ENCODE data around the gene PRAF2. TPM values are rescaled to one million over a fixed set of nuclear protein-coding genes. Genes with fewer than 3 reads are reported as not detected.

Gene PRAF2
- total RNA-seq, 3 donors from 2014 or later: 10.5 to 12.7 (median 11.4) TPM

DNA sequence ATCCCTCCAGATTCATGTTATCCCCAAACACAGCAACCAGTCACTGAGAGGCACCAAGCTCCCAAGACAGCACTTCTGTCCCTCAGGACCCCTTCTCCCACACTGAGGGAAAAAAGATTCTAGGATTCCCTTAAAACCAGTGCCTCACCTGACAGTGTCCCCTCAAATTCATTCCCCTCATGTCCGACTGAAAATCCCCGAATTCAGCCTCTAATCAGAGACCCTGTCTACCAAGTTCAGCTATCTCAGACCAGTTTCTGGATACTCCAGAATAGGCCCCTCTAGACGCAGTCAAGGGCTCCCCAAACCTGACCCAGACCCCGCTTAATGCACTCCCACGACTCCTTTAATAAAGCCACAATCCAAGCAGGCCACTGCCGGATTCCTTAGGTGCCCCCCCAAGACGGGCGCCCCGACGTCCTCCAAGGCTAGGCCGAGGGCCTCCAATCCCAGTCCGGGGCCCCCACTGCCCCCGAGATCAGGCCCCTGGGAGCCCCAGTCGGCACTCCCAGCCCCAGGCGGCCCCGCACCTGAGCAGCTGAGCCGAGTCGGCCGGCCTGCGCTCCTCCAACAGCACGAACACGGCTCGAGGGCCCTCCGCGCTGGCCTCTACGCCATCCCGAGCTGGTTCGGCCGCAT lies 31.1 kb downstream of the PRAF2 start:
- peak overlapping the region; percentile 91 for H3K4me3 Mint-ChIP-seq
- DNase-seq (no peak), ATAC-seq (peak; percentile 4 to 11)
- no peaks in the 10 kb centered on the region for H3K9me3 Mint-ChIP-seq
- no peaks in the 10 kb centered on the region for H3K27me3 Mint-ChIP-seq (ENCODE audit: low read depth)
- H3K36me3 Mint-ChIP-seq (ENCODE audit: insufficient read depth): peaks cover 3% of the 10 kb centered on the region
- H3K4me1 Mint-ChIP-seq (ENCODE audit: low read depth): peaks cover 36% of the 10 kb centered on the region

- peaks cover 36% of the 10 kb centered on the region for H3K4me1 Mint-ChIP-seq (ENCODE audit: low read depth)
- H3K27me3 Mint-ChIP-seq (ENCODE audit: low read depth): no peaks in the 10 kb centered on the region
- no peaks in the 10 kb centered on the region for H3K9me3 Mint-ChIP-seq
- DNase-seq (no peak), ATAC-seq (no peak)
- peak overlapping the region; percentile 91 for H3K4me3 Mint-ChIP-seq
- H3K36me3 Mint-ChIP-seq (ENCODE audit: insufficient read depth): peaks cover 5% of the 10 kb centered on the region
These were observed 31.8 kb downstream of the PRAF2 start for GRCh38 chrX:49041744-49042580.

- Mint-ChIP-seq H3K36me3 (ENCODE audit: insufficient read depth) (peaks cover 5% of the 10 kb centered on the region), H3K27me3 (ENCODE audit: low read depth) (no peaks in the 10 kb centered on the region), H3K4me1 (ENCODE audit: low read depth) (peaks cover 36% of the 10 kb centered on the region), H3K9me3 (no peaks in the 10 kb centered on the region), H3K4me3 (peak overlapping the region; percentile 38)
- ATAC-seq (no peak), DNase-seq (no peak)
These were observed 33.3 kb downstream of the PRAF2 start for GRCh38 chrX:49040376-49040955.

GRCh38 chrX:49039598-49040375 lies 34.0 kb downstream of the PRAF2 start:
- peaks cover 36% of the 10 kb centered on the region for H3K4me1 Mint-ChIP-seq (ENCODE audit: low read depth)
- ATAC-seq: no peak
- H3K27me3 Mint-ChIP-seq (ENCODE audit: low read depth): no peaks in the 10 kb centered on the region
- H3K9me3 Mint-ChIP-seq: no peaks in the 10 kb centered on the region
- DNase-seq: peak; percentile 42
- peaks cover 5% of the 10 kb centered on the region for H3K36me3 Mint-ChIP-seq (ENCODE audit: insufficient read depth)
- H3K4me3 Mint-ChIP-seq: peak overlapping the region; percentile 38

- peaks cover 5% of the 10 kb centered on the region for H3K36me3 Mint-ChIP-seq (ENCODE audit: insufficient read depth)
- H3K27me3 Mint-ChIP-seq (ENCODE audit: low read depth): no peaks in the 10 kb centered on the region
These were observed 35.8 kb downstream of the PRAF2 start for GRCh38 chrX:49037883-49038475.

GRCh38 chrX:49030283-49030682 lies 43.5 kb downstream of the PRAF2 start:
- Mint-ChIP-seq H3K27me3 (ENCODE audit: low read depth) (no peaks in the 10 kb centered on the region), H3K4me1 (ENCODE audit: low read depth) (no peaks in the 10 kb centered on the region), H3K9me3 (no peaks in the 10 kb centered on the region), H3K36me3 (ENCODE audit: insufficient read depth) (peaks cover 5% of the 10 kb centered on the region), H3K4me3 (no peak overlapping the region)
- DNase-seq: no peak
- ATAC-seq: no peak

More at GRCh38 chrX:49037883-49038475, 35.8 kb downstream of the PRAF2 start:
- DNase-seq (no peak), ATAC-seq (no peak)
- no peak overlapping the region for H3K4me3 Mint-ChIP-seq
- H3K4me1 Mint-ChIP-seq (ENCODE audit: low read depth): peaks cover 30% of the 10 kb centered on the region
- no peaks in the 10 kb centered on the region for H3K9me3 Mint-ChIP-seq

DNA sequence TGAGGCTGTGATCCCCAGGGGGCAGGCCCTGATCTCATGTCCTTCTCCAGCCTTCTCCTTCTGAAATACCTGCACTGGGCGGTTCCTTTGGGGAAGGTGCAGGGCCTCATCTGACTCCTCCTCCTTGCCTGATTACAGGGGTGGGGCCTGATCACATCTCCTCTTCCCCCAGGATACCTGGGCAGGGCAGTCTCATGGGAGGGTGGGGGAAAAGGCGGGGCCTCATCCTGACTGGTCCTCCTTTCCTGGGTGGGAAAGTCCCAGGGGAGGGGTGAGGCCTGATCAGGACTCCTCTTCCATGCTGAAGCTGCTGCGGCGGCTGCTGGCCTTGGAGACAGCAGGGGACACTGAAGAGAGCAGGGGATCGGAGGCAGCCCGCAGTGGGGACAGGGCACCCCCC lies 43.9 kb downstream of the PRAF2 start:
- no peaks in the 10 kb centered on the region for H3K4me1 Mint-ChIP-seq (ENCODE audit: low read depth)
- no peaks in the 10 kb centered on the region for H3K9me3 Mint-ChIP-seq
- no peaks in the 10 kb centered on the region for H3K27me3 Mint-ChIP-seq (ENCODE audit: low read depth)
- peaks cover 5% of the 10 kb centered on the region for H3K36me3 Mint-ChIP-seq (ENCODE audit: insufficient read depth)
- DNase-seq (no peak), ATAC-seq (no peak)
- no peak overlapping the region for H3K4me3 Mint-ChIP-seq

Other genes with a start within 250 kb of the PRAF2 start
- under 1 TPM in 1 of 3 donors, not detected in 2; 0.37 TPM for gene ERAS, start 247.5 kb downstream of the PRAF2 start, total RNA-seq
- 1 to 10 TPM; 2.8 to 3.4 (median 2.9) TPM for gene PCSK1N, start 238.4 kb downstream of the PRAF2 start, total RNA-seq
- gene TIMM17B, start 176.2 kb downstream of the PRAF2 start, total RNA-seq: 100 to 1,000 TPM in 2 of 3 donors, 10 to 100 TPM in 1; 92.7 to 107 (median 102) TPM
- gene PQBP1, start 176.1 kb downstream of the PRAF2 start, total RNA-seq: 100 to 1,000 TPM; 130 to 147 (median 139) TPM
- gene SLC35A2, start 162.4 kb downstream of the PRAF2 start, total RNA-seq: 10 to 100 TPM; 23.1 to 31.5 (median 30.6) TPM
- 100 to 1,000 TPM; 197 to 279 (median 270) TPM for gene PIM2, start 155.0 kb downstream of the PRAF2 start, total RNA-seq
- 10 to 100 TPM; 55.5 to 65.2 (median 57.8) TPM for gene OTUD5, start 116.4 kb downstream of the PRAF2 start, total RNA-seq
- gene KCND1, start 102.2 kb downstream of the PRAF2 start, total RNA-seq: 1 to 10 TPM in 2 of 3 donors, under 1 TPM in 1; 0.71 to 1.1 (median 1.1) TPM
- 10 to 100 TPM; 42.2 to 58.1 (median 44.1) TPM for gene GRIPAP1, start 71.7 kb downstream of the PRAF2 start, total RNA-seq
- gene TFE3, start 30.6 kb downstream of the PRAF2 start, total RNA-seq: 10 to 100 TPM; 22.8 to 28.8 (median 23.4) TPM
- gene CCDC120, start 15.0 kb downstream of the PRAF2 start, total RNA-seq: 1 to 10 TPM; 3.3 to 4.2 (median 4.0) TPM
- 10 to 100 TPM; 31.0 to 37.9 (median 36.5) TPM for gene WDR45, start 5.9 kb upstream of the PRAF2 start, total RNA-seq
- gene GPKOW, start 49.7 kb upstream of the PRAF2 start, total RNA-seq: 10 to 100 TPM; 21.2 to 28.4 (median 24.6) TPM
- 1 to 10 TPM in 1 of 3 donors, under 1 TPM in 2; 0.81 to 1.6 (median 0.84) TPM for gene MAGIX, start 88.8 kb upstream of the PRAF2 start, total RNA-seq
- 100 to 1,000 TPM; 111 to 134 (median 126) TPM for gene PLP2, start 97.9 kb upstream of the PRAF2 start, total RNA-seq
- gene PRICKLE3, start 112.4 kb upstream of the PRAF2 start, total RNA-seq: 10 to 100 TPM in 2 of 3 donors, 1 to 10 TPM in 1; 9.2 to 11.7 (median 10.3) TPM
- 1 to 10 TPM; 3.1 to 5.3 (median 3.8) TPM for gene SYP, start 126.2 kb upstream of the PRAF2 start, total RNA-seq
- gene CACNA1F, start 159.3 kb upstream of the PRAF2 start, total RNA-seq: under 1 TPM in 2 of 3 donors, not detected in 1; 0.13 to 0.19 TPM
- 10 to 100 TPM; 22.7 to 23.4 (median 22.8) TPM for gene CCDC22, start 161.5 kb upstream of the PRAF2 start, total RNA-seq
- 10 to 100 TPM; 14.7 to 18.5 (median 16.1) TPM for gene FOXP3, start 190.7 kb upstream of the PRAF2 start, total RNA-seq
- gene PPP1R3F, start 195.8 kb upstream of the PRAF2 start, total RNA-seq: 1 to 10 TPM; 2.4 to 3.4 (median 3.1) TPM
- gene GAGE10, start 229.6 kb upstream of the PRAF2 start, total RNA-seq: not detected
- gene GAGE12J, start 248.0 kb upstream of the PRAF2 start, total RNA-seq: not detected